Endodermal cell (in vitro differentiated cells): Measurements from ENCODE around the gene HEG1. TPM values are rescaled to one million over a fixed set of nuclear protein-coding genes. Genes with fewer than 3 reads are reported as not detected.

Experiments
- DNase-seq: peaks from one replicate; pipeline ENCODE4 v3.0.0-alpha.2; 2017
- H3K27ac ChIP-seq: 2 replicates; pipeline ENCODE4 v1.5.1; 2013; ENCODE audit warnings: mild to moderate bottlenecking, low read depth, low read length, moderate library complexity
- H3K27me3 ChIP-seq: 2 replicates; pipeline ENCODE4 v1.6.1; 2013; ENCODE audit warnings: mild to moderate bottlenecking, low read length, moderate library complexity; ENCODE audit not compliant: insufficient read depth, control insufficient read depth, poor library complexity, severe bottlenecking
- H3K36me3 ChIP-seq: 2 replicates; pipeline ENCODE4 v1.7.0; 2013; ENCODE audit warnings: mild to moderate bottlenecking, low read length, moderate library complexity; ENCODE audit not compliant: control insufficient read depth, insufficient read depth
- H3K4me1 ChIP-seq: one replicate; pipeline ENCODE4 v1.7.0; 2013; ENCODE audit warnings: low read length; ENCODE audit not compliant: control insufficient read depth, insufficient read depth
- H3K4me3 ChIP-seq: 2 replicates; pipeline ENCODE4 v1.5.1; 2013; ENCODE audit warnings: mild to moderate bottlenecking, low read length, moderate library complexity
- H3K9ac ChIP-seq: 2 replicates; pipeline ENCODE4 v1.6.1; 2013; ENCODE audit warnings: mild to moderate bottlenecking, low read length, moderate library complexity; ENCODE audit not compliant: poor library complexity, severe bottlenecking; ENCODE audit errors: extremely low read depth
- H3K9me3 ChIP-seq: 2 replicates; pipeline ENCODE4 v1.6.1; 2013; ENCODE audit warnings: mild to moderate bottlenecking, low read length, moderate library complexity; ENCODE audit not compliant: control insufficient read depth
- H3K27ac Mint-ChIP-seq: 2 replicates; pipeline ENCODE4 v1.8.0; 2020; ENCODE audit warnings: mixed read lengths
- H3K27me3 Mint-ChIP-seq: 2 replicates; pipeline ENCODE4 v1.8.0; 2021; ENCODE audit warnings: mild to moderate bottlenecking, mixed read lengths; ENCODE audit not compliant: insufficient read depth
- H3K36me3 Mint-ChIP-seq: 2 replicates; pipeline ENCODE4 v1.8.0; 2020; ENCODE audit warnings: low read depth, mixed read lengths
- H3K4me1 Mint-ChIP-seq: 2 replicates; pipeline ENCODE4 v1.8.0; 2020; ENCODE audit warnings: mixed read lengths
- H3K4me3 Mint-ChIP-seq: 2 replicates; pipeline ENCODE4 v1.8.0; 2020; ENCODE audit warnings: mild to moderate bottlenecking, moderate library complexity, mixed read lengths
- H3K9me3 Mint-ChIP-seq: 2 replicates; pipeline ENCODE4 v1.8.0; 2020; ENCODE audit warnings: mild to moderate bottlenecking, mixed read lengths
- CTCF ChIP-seq: fragments of 200-600 bp; sonication (generic); conservative IDR thresholded peaks from 2 replicates; pipeline ENCODE4 v1.5.0; 2021; ENCODE audit warnings: antibody characterized with exemption, mild to moderate bottlenecking
- WGBS, 2 experiments: methylation state at CpG; one replicate each; pipeline versions ENCODE4 v1.1.5 to v1.1.7; 2013; ENCODE audit warnings: missing lambda C conversion rate in 2 of 2, mixed read lengths in 1 of 2; ENCODE audit not compliant: insufficient coverage in 1 of 2, insufficient read length in 1 of 2; 5-methylcytosine and 5-hydroxymethylcytosine counted together
- total RNA-seq, 2 donors: library from RNA; stranded (reverse); fragmentation: NEBNext Ultra II Directional in 1 of 2; extraction: Animal tissue kit (Norgen Biotek cat#: 25700) in 1 of 2; gene quantifications; 2 replicates in 1 of 2; 3 replicates in 1 of 2; pipeline ENCODE4 v1.2.1, GENCODE V29; 2021

The HEG1 gene
- total RNA-seq, 2 donors from 2014 or later, result 25.5 to 27.0 TPM

- no peak overlapping the region for H3K9ac ChIP-seq
- 87 to 95% methylated on average over 5 of the region's 5 CpGs for WGBS, 2 experiments
- peaks cover 6% of the 10 kb centered on the region for H3K9me3 ChIP-seq
- Mint-ChIP-seq H3K27ac (no peak overlapping the region), H3K4me1 (peaks cover 14% of the 10 kb centered on the region), H3K4me3 (no peak overlapping the region), H3K27me3 (no peaks in the 10 kb centered on the region), H3K36me3 (peaks cover 87% of the 10 kb centered on the region), H3K9me3 (no peaks in the 10 kb centered on the region)
- H3K4me3 ChIP-seq, result no peak overlapping the region
- no peak for TF ChIP-seq CTCF
- H3K36me3 ChIP-seq, result peaks cover 95% of the 10 kb centered on the region
- no peak overlapping the region for H3K27ac ChIP-seq
- H3K4me1 ChIP-seq, result no peaks in the 10 kb centered on the region
- no peak for DNase-seq
- H3K27me3 ChIP-seq, result no peaks in the 10 kb centered on the region
Measured at GRCh38 chr3:125006291-125006731, 49.5 kb downstream of the HEG1 start.

GRCh38 chr3:125005676-125006075, 50.1 kb downstream of the HEG1 start:
- H3K27me3 Mint-ChIP-seq, result no peaks in the 10 kb centered on the region
- H3K27ac ChIP-seq, result no peak overlapping the region
- no peak overlapping the region for H3K9ac ChIP-seq
- H3K27ac Mint-ChIP-seq, result no peak overlapping the region
- H3K9me3 ChIP-seq, result peaks cover 6% of the 10 kb centered on the region
- H3K4me1 Mint-ChIP-seq, result peaks cover 12% of the 10 kb centered on the region
- no peak overlapping the region for H3K4me3 ChIP-seq
- WGBS, 2 experiments, result 95 to 96% methylated on average over 3 to 5 of the region's 5 CpGs
- DNase-seq, result no peak
- no peak for TF ChIP-seq CTCF
- peaks cover 94% of the 10 kb centered on the region for H3K36me3 ChIP-seq
- no peak overlapping the region for H3K4me3 Mint-ChIP-seq
- peaks cover 89% of the 10 kb centered on the region for H3K36me3 Mint-ChIP-seq
- no peaks in the 10 kb centered on the region for H3K27me3 ChIP-seq
- H3K9me3 Mint-ChIP-seq, result no peaks in the 10 kb centered on the region
- H3K4me1 ChIP-seq, result no peaks in the 10 kb centered on the region

GRCh38 chr3:125005222-125005621, 50.6 kb downstream of the HEG1 start:
- Mint-ChIP-seq H3K4me3 (no peak overlapping the region), H3K27me3 (no peaks in the 10 kb centered on the region), H3K9me3 (no peaks in the 10 kb centered on the region), H3K4me1 (peaks cover 11% of the 10 kb centered on the region), H3K36me3 (peaks cover 88% of the 10 kb centered on the region), H3K27ac (no peak overlapping the region)
- no peak for TF ChIP-seq CTCF
- no peaks in the 10 kb centered on the region for H3K27me3 ChIP-seq
- WGBS, 2 experiments, result 86 to 93% methylated on average over 2 to 4 of the region's 4 CpGs
- no peak overlapping the region for H3K4me3 ChIP-seq
- peaks cover 94% of the 10 kb centered on the region for H3K36me3 ChIP-seq
- H3K27ac ChIP-seq, result no peak overlapping the region
- peaks cover 6% of the 10 kb centered on the region for H3K9me3 ChIP-seq
- no peak overlapping the region for H3K9ac ChIP-seq
- peaks cover 4% of the 10 kb centered on the region for H3K4me1 ChIP-seq
- DNase-seq, result no peak
